ENCODE data around the gene HMBS. TPM values are rescaled to one million over a fixed set of nuclear protein-coding genes. Genes with fewer than 3 reads are reported as not detected.
A peak's percentile ranks its signal among the peaks of the same experiment; 100 is the strongest.

The HMBS gene
- total and polyA plus RNA-seq, 2 of the 8 experiments (the other 6 are each of a cell fraction or from before 2014, with no cell fraction given) = 69.3 to 109 TPM

DNA sequence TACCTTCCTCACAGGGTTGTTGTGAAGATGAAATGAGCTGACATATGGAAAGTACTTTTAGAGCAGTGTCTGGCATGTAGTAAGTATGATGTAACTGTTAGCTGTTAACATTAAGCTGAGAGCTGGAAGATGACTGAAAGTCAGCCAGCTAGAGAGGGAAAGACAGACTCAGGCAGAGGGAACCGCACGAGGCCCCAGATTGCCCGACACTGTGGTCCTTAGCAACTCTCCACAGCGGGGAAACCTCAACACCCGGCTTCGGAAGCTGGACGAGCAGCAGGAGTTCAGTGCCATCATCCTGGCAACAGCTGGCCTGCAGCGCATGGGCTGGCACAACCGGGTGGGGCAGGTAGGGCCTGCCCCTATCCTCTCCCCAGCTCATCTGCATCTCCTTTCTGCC is 6.5 kb downstream of the HMBS start:
- H3K36me3 ChIP-seq (ENCODE audit: control insufficient read depth in 2 of 4, insufficient read depth in 4 of 4, low read length in 3 of 4) = peaks cover 3 to 40% (median 14%) of the 10 kb centered on the region in 4 experiments; a peak in 5 of 8 replicates
- H3K18ac ChIP-seq (ENCODE audit: extremely low read depth, low read length) = no peak overlapping the region
- H4K91ac ChIP-seq (replicated peaks; ENCODE audit: insufficient read length, low read length) = no peak overlapping the region
- H3K14ac ChIP-seq (ENCODE audit: insufficient read length) = no peak overlapping the region
- no peak overlapping the region for H3K9ac ChIP-seq (replicated peaks in 1 of 4; ENCODE audit: extremely low read depth in 1 of 4, low read depth in 3 of 4, low read length in 3 of 4)
- POLR2A ChIA-PET (ENCODE audit: partially characterized antibody) = interaction anchor here (0.7 to 7.4 kb wide), 10 partner anchors 11 to 78 kb away, joined by 3 to 139 read pairs (median 4); partner anchors contain the start of genes ABCG4, C2CD2L, DPAGT1 and HYOU1
- no peak overlapping the region for H3K4me3 ChIP-seq (ENCODE audit: extremely low read depth in 1 of 4, insufficient read depth in 2 of 4, low read depth in 3 of 4, low read length in 4 of 4)
- no peak overlapping the region for H2BK15ac ChIP-seq (ENCODE audit: low read length)
- peaks cover 16 to 18% of the 10 kb centered on the region in 2 experiments for H4K20me1 ChIP-seq (replicated peaks in 1 of 2; ENCODE audit: control insufficient read depth in 1 of 2, insufficient read depth in 2 of 2, low read length in 2 of 2)
- CTCF ChIA-PET (ENCODE audit: partially characterized antibody) = interaction anchor here (0.7 to 1.3 kb wide), 6 partner anchors 30 to 249 kb away, joined by 3 to 7 read pairs (median 3); no protein-coding TSS in a partner anchor
- peaks cover 2% of the 10 kb centered on the region; the same call in 1 of the 2 replicates for H3K23me2 ChIP-seq (ENCODE audit: low read depth, low read length)
- H2BK120ac ChIP-seq (replicated peaks; ENCODE audit: low read depth, low read length) = no peak overlapping the region
- H2BK5ac ChIP-seq (ENCODE audit: low read depth, low read length) = no peak overlapping the region
- H3K4me2 ChIP-seq (ENCODE audit: insufficient read depth in 1 of 2, low read depth in 2 of 2, low read length in 2 of 2) = no peak overlapping the region
- no peak overlapping the region for H3K23ac ChIP-seq (ENCODE audit: insufficient read length)
- no peak for DNase-seq (ENCODE audit: low read depth in 1 of 2, low spot score in 2 of 2)
- H3K79me1 ChIP-seq (ENCODE audit: low read depth, low read length) = peaks cover 16% of the 10 kb centered on the region
- WGBS, 2 experiments (ENCODE audit: extremely low coverage in 1 of 2, insufficient coverage in 1 of 2, insufficient read length in 1 of 2, insufficient replicate concordance in 2 of 2, low coverage in 1 of 2, low lambda C conversion rate in 2 of 2, missing lambda C conversion rate in 1 of 2) = 93% methylated on average over 9 of the region's 9 CpGs; no CpG with 5 or more reads in 1 of the 2 experiments
- no peak overlapping the region for H3K27ac ChIP-seq (ENCODE audit: low read depth, low read length)
- FAIRE-seq = no peak
- H4K5ac ChIP-seq (ENCODE audit: insufficient read length, low read depth, low read length) = no peak overlapping the region
- no peak overlapping the region for H3K4ac ChIP-seq (replicated peaks; ENCODE audit: insufficient read length, low read depth, low read length)
- TF ChIP-seq POLR2A (IDR thresholded peaks at IDR 0.05; ENCODE audit: control extremely low read depth in 1 of 2, low read depth in 2 of 2, low read length in 2 of 2) (peak in 1 of 2 experiments; percentile 54; a peak in 1 of 3 replicates), KDM1A (IDR thresholded peaks at IDR 0.05; ENCODE audit: borderline replicate concordance, low read length) (no peak), GABPA (IDR thresholded peaks at IDR 0.05; ENCODE audit: borderline replicate concordance, insufficient read depth, low read length) (no peak), EP300 (IDR thresholded peaks at IDR 0.05; ENCODE audit: borderline replicate concordance in 1 of 2, low read depth in 2 of 2, low read length in 2 of 2) (no peak), BACH1 (IDR thresholded peaks at IDR 0.05; ENCODE audit: low read length) (no peak), POLR2AphosphoS5 (IDR thresholded peaks at IDR 0.05; ENCODE audit: low read depth, low read length) (peak; percentile 32; the same call in 1 of the 2 replicates), CBX8 (IDR thresholded peaks at IDR 0.05; ENCODE audit: borderline replicate concordance, low read depth, low read length) (no peak)
- H2BK20ac ChIP-seq (ENCODE audit: low read length) = no peak overlapping the region
- no peaks in the 10 kb centered on the region for H3K27me3 ChIP-seq (replicated peaks in 1 of 4; ENCODE audit: control insufficient read depth in 3 of 4, extremely low read depth in 1 of 4, insufficient read depth in 3 of 4, low read length in 3 of 4)
- no peak overlapping the region for H2AFZ ChIP-seq (ENCODE audit: low read length)
- peaks cover 18 to 40% of the 10 kb centered on the region in 2 experiments for H3K79me2 ChIP-seq (ENCODE audit: control insufficient read depth in 1 of 2, insufficient read depth in 2 of 2, low read length in 2 of 2)
- no peak overlapping the region for H3K56ac ChIP-seq (replicated peaks; ENCODE audit: insufficient read length, low read depth, low read length)
- no peak overlapping the region for H2AK5ac ChIP-seq (ENCODE audit: low read depth, low read length)
- H2BK12ac ChIP-seq (ENCODE audit: low read depth, low read length) = no peak overlapping the region
- peaks cover 0 to 13% (median 3%) of the 10 kb centered on the region in 4 experiments; a peak in 5 of 7 replicates for H3K4me1 ChIP-seq (replicated peaks in 1 of 4; ENCODE audit: control insufficient read depth in 3 of 4, insufficient read depth in 4 of 4, low read length in 3 of 4)
- H4K8ac ChIP-seq (ENCODE audit: extremely low read depth, insufficient read depth, low read length) = no peak overlapping the region
- no peaks in the 10 kb centered on the region for H3K9me3 ChIP-seq (ENCODE audit: insufficient read depth in 2 of 2, low read depth in 1 of 2, low read length in 1 of 2)
